Measurements from ENCODE around the gene B4GALT4. TPM values are rescaled to one million over a fixed set of nuclear protein-coding genes. Genes with fewer than 3 reads are reported as not detected.

Gene B4GALT4
- total and polyA plus RNA-seq, 3 experiments from 2014 or later: 10.6 to 18.0 (median 17.9) TPM

DNA sequence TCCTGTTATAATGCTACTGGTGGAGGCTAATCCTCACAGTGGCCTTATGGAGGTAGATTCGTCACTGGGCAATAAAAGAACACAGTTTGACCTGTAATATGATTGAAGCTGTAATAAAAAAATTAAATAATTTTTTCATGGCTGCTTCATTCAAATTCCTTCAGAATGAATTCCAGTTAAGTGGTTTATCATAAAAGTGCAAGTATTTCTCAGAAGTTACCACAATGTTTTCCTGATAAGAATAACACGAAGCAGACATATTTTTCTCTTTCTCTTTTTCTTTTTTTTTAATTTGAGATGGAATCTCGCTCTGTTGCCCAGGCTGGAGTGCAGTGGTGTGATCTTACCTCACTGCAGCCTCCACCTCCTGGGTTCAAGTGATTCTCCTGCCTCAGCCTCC, 15.6 kb downstream of the B4GALT4 start:
- H3K27ac Mint-ChIP-seq: peak overlapping the region in 1 of 8 donors; percentile 89
- no peaks in the 10 kb centered on the region for H3K9me3 Mint-ChIP-seq
- peaks cover 15 to 85% (median 36%) of the 10 kb centered on the region in 3 donors for H3K36me3 Mint-ChIP-seq
- Histone ChIP-seq H3K27ac (ENCODE audit: low read depth, low read length) (no peak overlapping the region), H3K4me3 (ENCODE audit: low read length) (no peak overlapping the region), H3K36me3 (ENCODE audit: insufficient read depth, low read length) (peaks cover 47% of the 10 kb centered on the region), H3K4me1 (ENCODE audit: insufficient read depth, low read length) (peaks cover 24% of the 10 kb centered on the region), H3K27me3 (ENCODE audit: insufficient read depth, low read length, poor library complexity, severe bottlenecking) (no peaks in the 10 kb centered on the region), H3K9me3 (ENCODE audit: low read length) (no peaks in the 10 kb centered on the region)
- no peaks in the 10 kb centered on the region for H3K27me3 Mint-ChIP-seq
- no peak overlapping the region for H3K4me3 Mint-ChIP-seq
- peaks cover 19 to 41% (median 20%) of the 10 kb centered on the region in 3 donors for H3K4me1 Mint-ChIP-seq
- CTCF ChIA-PET: interaction anchor here (1.1 kb wide), 1 partner anchor 16 kb away, joined by 4 read pairs; no protein-coding TSS in a partner anchor
- POLR2A ChIA-PET: no interaction called here
- no peak for DNase-seq

- H3K4me1 Mint-ChIP-seq: peaks cover 28 to 51% (median 30%) of the 10 kb centered on the region in 3 donors
- no peaks in the 10 kb centered on the region for H3K27me3 ChIP-seq (ENCODE audit: insufficient read depth, low read length, poor library complexity, severe bottlenecking)
- peaks cover 9 to 82% (median 36%) of the 10 kb centered on the region in 3 donors for H3K36me3 Mint-ChIP-seq
- ChIA-PET POLR2A (no interaction called here), CTCF (interaction anchor here (1.8 kb wide), 1 partner anchor 11 kb away, joined by 4 read pairs; no protein-coding TSS in a partner anchor)
- DNase-seq: no peak
- H3K9me3 ChIP-seq (ENCODE audit: low read length): no peaks in the 10 kb centered on the region
- no peak overlapping the region for H3K27ac ChIP-seq (ENCODE audit: low read depth, low read length)
- H3K36me3 ChIP-seq (ENCODE audit: insufficient read depth, low read length): peaks cover 33% of the 10 kb centered on the region
- no peaks in the 10 kb centered on the region for H3K27me3 Mint-ChIP-seq
- no peaks in the 10 kb centered on the region for H3K9me3 Mint-ChIP-seq
- no peak overlapping the region for H3K4me3 Mint-ChIP-seq
- H3K4me1 ChIP-seq (ENCODE audit: insufficient read depth, low read length): peaks cover 40% of the 10 kb centered on the region
- no peak overlapping the region for H3K4me3 ChIP-seq (ENCODE audit: low read length)
- peak overlapping the region in 2 of 8 donors; percentile 38 to 63 for H3K27ac Mint-ChIP-seq
These were observed 17.2 kb downstream of the B4GALT4 start for GRCh38 chr3:119223511-119223910.

- Mint-ChIP-seq H3K27me3 (no peaks in the 10 kb centered on the region), H3K9me3 (no peaks in the 10 kb centered on the region)
These were observed 18.3 kb downstream of the B4GALT4 start for GRCh38 chr3:119222391-119222790.

DNA sequence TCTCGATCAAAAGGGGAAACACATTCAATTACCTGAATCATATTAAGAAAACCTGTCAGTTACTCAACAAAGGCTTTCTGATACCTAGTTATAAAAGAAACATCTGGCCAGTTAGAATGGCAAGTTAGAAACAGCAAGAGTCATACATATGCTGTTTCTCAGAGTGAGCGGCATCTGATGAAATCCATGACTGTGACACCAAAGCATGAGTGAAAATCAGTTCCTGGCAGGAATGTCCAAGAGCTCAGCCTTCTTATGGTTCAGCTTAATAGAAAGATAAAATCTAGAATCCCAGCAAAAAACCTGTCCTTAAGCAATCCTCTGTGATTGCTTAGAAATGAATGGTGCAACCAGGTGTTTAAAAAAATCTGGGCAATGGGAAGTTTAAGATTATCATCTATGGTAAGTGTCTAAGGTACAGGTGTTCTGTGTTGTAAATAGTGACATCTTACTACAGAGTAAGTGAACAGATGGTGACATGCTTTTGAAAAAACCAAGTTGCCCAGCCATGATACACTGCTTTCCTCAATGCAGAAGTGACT, 18.8 kb downstream of the B4GALT4 start:
- H3K27me3 Mint-ChIP-seq: no peaks in the 10 kb centered on the region
- no peaks in the 10 kb centered on the region for H3K9me3 Mint-ChIP-seq
- no peak overlapping the region for H3K4me3 Mint-ChIP-seq
- peak overlapping the region in 2 of 8 donors; percentile 12 to 75 for H3K27ac Mint-ChIP-seq
- peaks cover 25 to 47% (median 26%) of the 10 kb centered on the region in 3 donors for H3K4me1 Mint-ChIP-seq
- Histone ChIP-seq H3K27ac (ENCODE audit: low read depth, low read length) (no peak overlapping the region), H3K4me1 (ENCODE audit: insufficient read depth, low read length) (peaks cover 39% of the 10 kb centered on the region), H3K9me3 (ENCODE audit: low read length) (no peaks in the 10 kb centered on the region), H3K27me3 (ENCODE audit: insufficient read depth, low read length, poor library complexity, severe bottlenecking) (no peaks in the 10 kb centered on the region), H3K4me3 (ENCODE audit: low read length) (no peak overlapping the region), H3K36me3 (ENCODE audit: insufficient read depth, low read length) (peaks cover 35% of the 10 kb centered on the region)
- CTCF ChIA-PET: interaction anchor here (1.8 kb wide), 1 partner anchor 9 kb away, joined by 4 read pairs; no protein-coding TSS in a partner anchor
- H3K36me3 Mint-ChIP-seq: peaks cover 9 to 78% (median 33%) of the 10 kb centered on the region in 3 donors
- POLR2A ChIA-PET: no interaction called here
- no peak for DNase-seq

More at GRCh38 chr3:119222391-119222790, 18.3 kb downstream of the B4GALT4 start:
- Mint-ChIP-seq H3K4me3 (no peak overlapping the region), H3K36me3 (peaks cover 9 to 78% (median 32%) of the 10 kb centered on the region in 3 donors), H3K27ac (peak overlapping the region in 3 of 8 donors; percentile 26 to 75 (median 64)), H3K4me1 (peaks cover 25 to 47% (median 26%) of the 10 kb centered on the region in 3 donors)
- Histone ChIP-seq H3K9me3 (ENCODE audit: low read length) (no peaks in the 10 kb centered on the region), H3K27ac (ENCODE audit: low read depth, low read length) (no peak overlapping the region), H3K36me3 (ENCODE audit: insufficient read depth, low read length) (peaks cover 37% of the 10 kb centered on the region), H3K4me1 (ENCODE audit: insufficient read depth, low read length) (peaks cover 39% of the 10 kb centered on the region), H3K4me3 (ENCODE audit: low read length) (no peak overlapping the region), H3K27me3 (ENCODE audit: insufficient read depth, low read length, poor library complexity, severe bottlenecking) (no peaks in the 10 kb centered on the region)
- ChIA-PET CTCF (interaction anchor here (1.8 kb wide), 1 partner anchor 9 kb away, joined by 4 read pairs; no protein-coding TSS in a partner anchor), POLR2A (no interaction called here)
- no peak for DNase-seq

DNA sequence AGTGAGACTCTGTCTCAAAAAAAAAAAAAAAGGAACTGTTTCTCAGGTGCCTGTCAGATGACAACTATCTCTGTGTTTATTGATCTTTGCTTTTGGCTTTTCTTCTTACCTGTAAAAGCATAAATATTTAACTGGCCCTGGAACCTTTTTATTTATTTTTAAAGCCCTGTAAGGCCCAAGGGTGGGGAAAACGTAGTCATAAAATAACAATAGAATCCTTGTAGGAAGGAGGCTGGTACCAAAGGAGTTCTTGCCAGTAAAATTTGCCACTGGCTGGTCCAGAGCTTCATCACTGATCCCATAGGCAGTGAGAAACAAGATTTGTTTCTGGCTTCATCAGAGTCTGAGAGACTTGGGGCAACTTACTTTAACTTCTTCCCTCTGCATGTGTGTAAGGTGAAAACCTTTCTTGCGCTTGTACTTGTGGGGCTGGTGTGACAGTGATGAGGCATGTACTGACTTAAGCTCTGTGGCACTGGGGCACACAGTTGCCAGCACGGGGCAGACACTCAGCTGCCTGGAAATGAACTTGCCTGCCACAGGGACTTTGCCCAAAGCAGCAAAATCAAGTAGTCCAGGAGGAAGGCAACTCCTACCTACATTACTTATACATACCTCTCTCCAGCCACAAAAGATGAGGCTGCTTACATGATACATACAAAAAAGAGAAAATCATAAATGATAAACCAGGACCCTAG, 19.6 kb downstream of the B4GALT4 start:
- Mint-ChIP-seq H3K4me1 (peaks cover 23 to 42% (median 24%) of the 10 kb centered on the region in 3 donors), H3K9me3 (no peaks in the 10 kb centered on the region), H3K4me3 (peak overlapping the region in 1 of 7 donors; percentile 9), H3K27me3 (no peaks in the 10 kb centered on the region), H3K36me3 (peaks cover 9 to 77% (median 31%) of the 10 kb centered on the region in 3 donors), H3K27ac (peak overlapping the region in 6 of 8 donors; percentile 24 to 81 (median 49))
- ChIA-PET POLR2A (no interaction called here), CTCF (no interaction called here)
- H3K4me3 ChIP-seq (ENCODE audit: low read length): no peak overlapping the region
- H3K36me3 ChIP-seq (ENCODE audit: insufficient read depth, low read length): peaks cover 28% of the 10 kb centered on the region
- no peaks in the 10 kb centered on the region for H3K9me3 ChIP-seq (ENCODE audit: low read length)
- DNase-seq: no peak
- peaks cover 35% of the 10 kb centered on the region for H3K4me1 ChIP-seq (ENCODE audit: insufficient read depth, low read length)
- H3K27ac ChIP-seq (ENCODE audit: low read depth, low read length): no peak overlapping the region
- H3K27me3 ChIP-seq (ENCODE audit: insufficient read depth, low read length, poor library complexity, severe bottlenecking): no peaks in the 10 kb centered on the region

DNA sequence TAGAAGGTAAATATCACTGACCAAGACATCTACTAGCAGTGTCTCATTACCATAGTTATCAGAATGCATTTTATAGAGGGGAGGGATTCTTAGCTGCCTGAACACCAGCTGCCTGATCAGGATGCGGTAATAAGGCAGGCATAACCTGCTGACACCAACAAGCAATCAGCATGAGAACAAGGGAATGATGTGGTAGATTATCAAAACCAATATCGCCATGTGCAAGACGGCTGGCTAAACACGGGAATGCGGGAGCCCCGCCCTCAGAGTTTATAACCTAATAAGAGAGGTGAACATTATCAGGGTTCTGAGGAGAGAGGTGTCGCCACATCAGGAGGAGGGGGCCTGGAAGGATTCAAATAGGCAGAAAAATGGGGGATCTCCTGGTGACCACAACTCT, 20.5 kb downstream of the B4GALT4 start:
- ChIA-PET CTCF (interaction anchor here (0.8 to 1.7 kb wide), 2 partner anchors 21 to 335 kb away, joined by 3 to 8 read pairs; partner anchors contain the start of gene B4GALT4), POLR2A (no interaction called here)
- Mint-ChIP-seq H3K36me3 (peaks cover 14 to 84% (median 36%) of the 10 kb centered on the region in 3 donors), H3K27ac (peak overlapping the region in 3 of 8 donors; percentile 43 to 83 (median 81)), H3K4me3 (no peak overlapping the region), H3K27me3 (no peaks in the 10 kb centered on the region), H3K4me1 (peaks cover 22 to 45% (median 22%) of the 10 kb centered on the region in 3 donors), H3K9me3 (no peaks in the 10 kb centered on the region)
- Histone ChIP-seq H3K27ac (ENCODE audit: low read depth, low read length) (no peak overlapping the region), H3K4me3 (ENCODE audit: low read length) (no peak overlapping the region), H3K9me3 (ENCODE audit: low read length) (no peaks in the 10 kb centered on the region), H3K4me1 (ENCODE audit: insufficient read depth, low read length) (peaks cover 26% of the 10 kb centered on the region), H3K36me3 (ENCODE audit: insufficient read depth, low read length) (peaks cover 25% of the 10 kb centered on the region), H3K27me3 (ENCODE audit: insufficient read depth, low read length, poor library complexity, severe bottlenecking) (no peaks in the 10 kb centered on the region)
- DNase-seq: no peak

DNA sequence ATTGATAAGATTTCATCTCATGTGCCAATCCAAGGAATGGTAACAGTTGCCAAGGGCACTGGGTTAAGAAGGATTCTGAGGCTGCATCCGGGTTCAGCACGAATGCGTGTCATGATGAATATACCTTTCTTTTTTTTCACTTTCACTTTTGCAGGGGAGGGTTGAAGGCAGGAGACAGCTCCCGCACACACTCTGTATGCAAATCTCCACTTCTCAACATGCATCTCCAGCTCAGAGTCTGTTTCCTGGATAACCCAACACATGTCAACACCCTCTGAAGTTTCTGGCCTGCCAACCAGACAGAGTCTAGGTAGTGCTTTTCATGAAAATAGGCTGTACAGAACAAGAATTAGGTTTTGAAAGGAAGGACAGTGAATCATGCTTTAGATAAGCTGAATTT, 21.6 kb downstream of the B4GALT4 start:
- Mint-ChIP-seq H3K36me3 (peaks cover 14 to 89% (median 39%) of the 10 kb centered on the region in 3 donors), H3K27me3 (no peaks in the 10 kb centered on the region), H3K4me1 (peaks cover 22 to 53% (median 22%) of the 10 kb centered on the region in 3 donors), H3K4me3 (peak overlapping the region in 5 of 7 donors; percentile 27 to 49 (median 40)), H3K27ac (peak overlapping the region in 7 of 8 donors; percentile 55 to 93 (median 84)), H3K9me3 (no peaks in the 10 kb centered on the region)
- DNase-seq: peak in 2 of 5 donors; percentile 17 to 25
- Histone ChIP-seq H3K4me1 (ENCODE audit: insufficient read depth, low read length) (peaks cover 21% of the 10 kb centered on the region), H3K36me3 (ENCODE audit: insufficient read depth, low read length) (peaks cover 28% of the 10 kb centered on the region), H3K27ac (ENCODE audit: low read depth, low read length) (no peak overlapping the region), H3K4me3 (ENCODE audit: low read length) (peak overlapping the region; percentile 11), H3K27me3 (ENCODE audit: insufficient read depth, low read length, poor library complexity, severe bottlenecking) (no peaks in the 10 kb centered on the region), H3K9me3 (ENCODE audit: low read length) (no peaks in the 10 kb centered on the region)
- ChIA-PET POLR2A (no interaction called here), CTCF (interaction anchor here (1.7 kb wide), 1 partner anchor 22 kb away, joined by 8 read pairs; the partner anchor contains the start of gene B4GALT4)

DNA sequence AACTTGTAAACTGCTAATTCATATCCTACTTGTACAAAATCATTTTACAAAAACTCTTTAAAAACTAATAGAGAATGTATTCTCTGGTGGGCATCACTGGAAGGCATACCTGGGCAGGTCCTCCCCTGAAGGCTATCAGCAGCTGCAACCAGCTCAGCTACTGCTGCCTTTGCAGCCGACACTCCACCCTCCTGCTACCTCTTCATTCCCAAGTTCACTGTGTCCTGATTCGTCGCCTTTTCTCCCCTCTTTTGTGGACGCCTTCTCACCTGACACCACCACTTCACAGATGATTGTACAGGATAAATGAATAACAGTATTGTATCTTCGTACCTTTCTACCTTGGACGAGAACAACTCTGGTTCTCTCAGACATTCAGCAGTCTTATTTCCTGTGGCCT, 28.9 kb downstream of the B4GALT4 start:
- Mint-ChIP-seq H3K4me3 (no peak overlapping the region), H3K27ac (peak overlapping the region in 2 of 8 donors; percentile 14 to 30), H3K27me3 (no peaks in the 10 kb centered on the region), H3K4me1 (peaks cover 11 to 34% (median 15%) of the 10 kb centered on the region in 3 donors), H3K36me3 (peaks cover 12 to 72% (median 41%) of the 10 kb centered on the region in 3 donors), H3K9me3 (no peaks in the 10 kb centered on the region)
- ChIA-PET CTCF (interaction anchor here (1.4 kb wide), 1 partner anchor 30 kb away, joined by 6 read pairs; no protein-coding TSS in a partner anchor), POLR2A (no interaction called here)
- peaks cover 17% of the 10 kb centered on the region for H3K4me1 ChIP-seq (ENCODE audit: insufficient read depth, low read length)
- H3K9me3 ChIP-seq (ENCODE audit: low read length): no peaks in the 10 kb centered on the region
- H3K4me3 ChIP-seq (ENCODE audit: low read length): no peak overlapping the region
- no peaks in the 10 kb centered on the region for H3K27me3 ChIP-seq (ENCODE audit: insufficient read depth, low read length, poor library complexity, severe bottlenecking)
- peaks cover 19% of the 10 kb centered on the region for H3K36me3 ChIP-seq (ENCODE audit: insufficient read depth, low read length)
- no peak overlapping the region for H3K27ac ChIP-seq (ENCODE audit: low read depth, low read length)
- DNase-seq: no peak

Data from CD8-positive, alpha-beta memory T cell (primary cell).